ENCODE results near the gene TSC22D4. TPM values are rescaled to one million over a fixed set of nuclear protein-coding genes. Genes with fewer than 3 reads are reported as not detected.

TSC22D4 gene
- total and polyA plus RNA-seq, 9 of the 15 experiments (the other 6 are each of a cell fraction or from before 2014, with no cell fraction given), result 0.37 to 107 (median 28.7) TPM

- TF ChIP-seq NUFIP1 (IDR thresholded peaks at IDR 0.05; ENCODE audit: partially characterized antibody) (no peak), ATF2 (CRISPR knock-in tag; IDR thresholded peaks at IDR 0.05) (no peak), ZNF76 (CRISPR knock-in tag; IDR thresholded peaks at IDR 0.05; ENCODE audit: borderline replicate concordance) (no peak), BRCA1 (IDR thresholded peaks at IDR 0.05) (no peak), BRCA1 (CRISPR knock-in tag; IDR thresholded peaks at IDR 0.05) (no peak), ZBTB40 (IDR thresholded peaks at IDR 0.05) (no peak), ZBTB40 (CRISPR knock-in tag; IDR thresholded peaks at IDR 0.05) (no peak), HSF4 (CRISPR knock-in tag; IDR thresholded peaks at IDR 0.05; ENCODE audit: borderline replicate concordance) (no peak), PHTF2 (CRISPR knock-in tag; IDR thresholded peaks at IDR 0.05) (no peak), ZFP36 (IDR thresholded peaks at IDR 0.05; ENCODE audit: low read depth, low read length, partially characterized antibody) (no peak), ZNF165 (CRISPR knock-in tag; IDR thresholded peaks at IDR 0.05; ENCODE audit: borderline replicate concordance) (no peak), ZNF764 (CRISPR knock-in tag; IDR thresholded peaks at IDR 0.05; ENCODE audit: low read depth) (no peak), NKRF (IDR thresholded peaks at IDR 0.05; ENCODE audit: borderline replicate concordance) (no peak), GABPA (tag; conservative IDR thresholded peaks at IDR 0.05; ENCODE audit: low read depth) (no peak), HES1 (IDR thresholded peaks at IDR 0.05; ENCODE audit: low read depth) (peak; percentile 49; the same call in 1 of the 2 replicates)
Observed at GRCh38 chr7:100432053-100432452, 47.0 kb downstream of the TSC22D4 start (continued).

Measured in K562 (cell line).